ENCODE data around the gene SYNGR3. TPM values are rescaled to one million over a fixed set of nuclear protein-coding genes. Genes with fewer than 3 reads are reported as not detected.

The SYNGR3 gene
- total RNA-seq, 1 experiment from 2014 or later, result 11.9 TPM

DNA sequence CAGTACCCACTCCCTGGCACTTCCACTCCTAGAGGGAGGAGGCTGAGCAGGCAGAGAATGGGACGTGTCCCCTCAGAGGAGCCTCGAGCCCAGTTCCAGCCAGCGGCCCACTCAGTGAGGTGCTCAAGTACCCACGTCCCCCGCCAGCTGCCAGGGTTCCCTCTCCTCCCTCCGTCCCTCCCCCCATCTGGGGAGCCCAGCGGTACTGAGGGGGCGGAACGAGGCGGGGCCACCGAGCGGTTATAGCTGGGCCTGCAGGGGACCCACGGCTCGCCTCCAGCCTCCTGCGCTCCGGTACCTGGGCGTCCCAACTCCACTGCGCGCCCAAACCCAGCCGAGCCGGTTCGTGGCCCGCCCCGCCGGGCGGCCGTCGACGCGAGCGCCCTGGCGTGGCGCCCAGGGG is 29.7 kb downstream of the SYNGR3 start, which contains the start of gene NPW:
TSS of gene NPW (plus strand) at position 268 of the 403 bp plus-strand sequence.
- peak within 1 kb of the TSS in 1 of 3 experiments; percentile 40; a peak in 1 of 7 replicates for H3K27ac Mint-ChIP-seq
- Histone ChIP-seq H4K91ac (ENCODE audit: insufficient read length, low read depth, low read length) (no peak within 1 kb of the TSS), H3K9ac (ENCODE audit: extremely low read depth, insufficient read length, low read length) (no peak within 1 kb of the TSS)

More for the DNA sequence above, 29.7 kb downstream of the SYNGR3 start, which contains the start of gene NPW:
- H3K4me3 Mint-ChIP-seq, result peak within 1 kb of the TSS; percentile 51 to 83
- Histone ChIP-seq H4K8ac (replicated peaks; ENCODE audit: insufficient read length, low read depth, low read length) (no peak within 1 kb of the TSS), H3K4me2 (ENCODE audit: insufficient read depth, insufficient read length, low read length) (peak within 1 kb of the TSS; percentile 35), H2AFZ (ENCODE audit: low read length) (no peak within 1 kb of the TSS), H4K5ac (ENCODE audit: insufficient read length, low read depth, low read length) (no peak within 1 kb of the TSS), H3K56ac (ENCODE audit: insufficient read length, low read depth, low read length) (no peak within 1 kb of the TSS), H3K27ac (ENCODE audit: insufficient read length, low read depth, low read length) (no peak within 1 kb of the TSS), H3T11ph (ENCODE audit: low read length) (no peak within 1 kb of the TSS), H2BK20ac (ENCODE audit: low read depth, low read length, poor library complexity, severe bottlenecking) (no peak within 1 kb of the TSS), H3K79me2 (ENCODE audit: insufficient read depth, low read length) (no peaks in the 10 kb centered on the region), H3K27me3 (ENCODE audit: insufficient read depth, low read length) (peaks cover 13% of the 10 kb centered on the region; the same call in 1 of the 2 replicates), H3K14ac (ENCODE audit: insufficient read depth, low read length) (no peak within 1 kb of the TSS; the same call in 1 of the 2 replicates), H3K9me3 (ENCODE audit: control insufficient read depth, low read depth, low read length) (no peaks in the 10 kb centered on the region), H2BK5ac (ENCODE audit: insufficient read length, low read length) (no peak within 1 kb of the TSS), H3K79me1 (ENCODE audit: insufficient read depth, low read depth, low read length, poor library complexity, severe bottlenecking) (no peaks in the 10 kb centered on the region), H2AK5ac (ENCODE audit: insufficient read length, low read length) (no peak within 1 kb of the TSS), H2BK12ac (ENCODE audit: insufficient read length, low read depth, low read length) (no peak within 1 kb of the TSS), H2BK15ac (ENCODE audit: low read depth, low read length) (no peak within 1 kb of the TSS), H2BK120ac (ENCODE audit: low read depth, low read length, poor library complexity, severe bottlenecking) (no peak within 1 kb of the TSS), H3K23ac (ENCODE audit: insufficient read length, low read depth, low read length) (no peak within 1 kb of the TSS), H4K20me1 (ENCODE audit: control insufficient read depth, insufficient read depth, insufficient read length) (no peaks in the 10 kb centered on the region), H3K23me2 (ENCODE audit: insufficient read length, low read depth, low read length, poor library complexity, severe bottlenecking) (peaks cover 13% of the 10 kb centered on the region), H3K4me1 (ENCODE audit: insufficient read depth, low read length) (no peaks in the 10 kb centered on the region; the same call in 1 of the 2 replicates), H3K4ac (ENCODE audit: low read depth, low read length) (no peak within 1 kb of the TSS), H3K18ac (ENCODE audit: insufficient read length, low read depth, low read length) (no peak within 1 kb of the TSS)
- peaks cover 10 to 12% of the 10 kb centered on the region in 2 experiments for H3K4me1 Mint-ChIP-seq
- H3K27me3 Mint-ChIP-seq (ENCODE audit: low read depth), result peaks cover 75% of the 10 kb centered on the region
- no CpG with 5 or more reads among the region's 33 CpGs for WGBS (ENCODE audit: extremely low coverage, insufficient read length, low lambda C conversion rate)
- DNase-seq, result no peak
- TF ChIP-seq CTCF (conservative IDR thresholded peaks at IDR 0.05), result peak; percentile 15; the same call in 2 of the 3 replicates
- peaks cover 0 to 6% of the 10 kb centered on the region in 2 experiments; a peak in 3 of 5 replicates for H3K9me3 Mint-ChIP-seq
- peaks cover 0 to 2% (median 0%) of the 10 kb centered on the region in 3 experiments; a peak in 1 of 7 replicates for H3K36me3 Mint-ChIP-seq (ENCODE audit: insufficient read depth in 1 of 3, low read depth in 3 of 3)
